Nucleus accumbens (tissue), 56 donors: ENCODE measurements around the gene PTPN2.
A peak's percentile ranks its signal among the peaks of the same experiment; 100 is the strongest.

Source experiments
- DNase-seq, 56 donors: peaks; one replicate each; lab custom pipeline; 2025; lab: John Stamatoyannopoulos, UW

PTPN2 gene

DNA sequence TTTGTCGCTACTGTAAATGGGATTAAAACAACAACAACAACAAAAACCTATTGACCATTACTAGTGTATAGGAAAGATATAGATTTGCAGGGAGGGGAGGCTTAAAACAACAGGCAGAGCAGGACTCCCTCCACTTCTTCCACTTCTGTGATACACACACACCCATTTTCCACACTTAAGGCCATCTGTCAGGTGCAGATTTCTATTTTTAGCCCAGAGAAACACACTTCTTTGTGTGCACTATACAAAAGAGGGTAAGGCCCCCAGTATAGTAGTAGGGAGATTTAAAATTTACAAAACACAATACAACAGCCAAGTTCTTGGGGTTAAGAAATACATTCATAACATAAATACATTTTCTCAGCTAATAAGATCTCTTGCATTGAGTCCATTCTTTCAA is 22.4 kb downstream of the PTPN2 start:
- no peak for DNase-seq

DNA sequence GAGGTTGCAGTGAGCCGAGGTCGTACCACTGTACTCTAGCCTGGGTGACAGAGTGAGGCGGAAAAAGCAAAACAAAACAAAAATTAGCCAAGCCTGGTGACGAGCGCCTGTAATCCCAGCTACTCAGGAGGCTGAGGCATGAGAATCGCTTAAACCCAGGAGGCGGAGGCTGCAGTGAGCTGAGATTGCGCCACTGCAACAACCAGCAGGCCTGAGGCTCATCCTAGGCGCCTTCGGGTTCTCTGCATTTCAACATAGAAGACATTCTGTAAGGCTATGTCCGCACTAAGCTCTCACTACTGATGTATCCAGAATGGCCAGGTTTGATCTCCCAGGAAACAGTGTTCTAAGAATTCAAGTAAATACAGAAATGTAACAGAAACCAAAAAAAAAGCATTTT is 23.5 kb downstream of the PTPN2 start:
- no peak for DNase-seq

DNA sequence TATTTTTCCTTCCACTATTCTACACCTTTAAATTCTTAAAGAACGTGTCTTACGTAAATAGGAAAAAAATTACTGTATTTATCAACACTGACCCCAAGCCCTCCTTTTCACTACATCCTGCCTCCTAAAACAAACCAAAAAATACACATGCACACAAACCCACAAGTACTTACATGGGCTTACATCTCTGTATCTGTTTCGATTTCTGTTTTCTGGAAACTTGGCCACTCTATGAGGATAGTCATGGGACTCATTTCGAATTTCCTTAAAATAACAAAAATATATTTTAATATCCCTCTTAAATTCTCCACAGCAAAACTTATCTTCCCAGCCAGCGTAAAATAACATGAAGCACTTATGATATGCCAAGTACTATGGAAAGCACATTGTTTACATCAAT is 25.0 kb downstream of the PTPN2 start:
- no peak for DNase-seq

DNA sequence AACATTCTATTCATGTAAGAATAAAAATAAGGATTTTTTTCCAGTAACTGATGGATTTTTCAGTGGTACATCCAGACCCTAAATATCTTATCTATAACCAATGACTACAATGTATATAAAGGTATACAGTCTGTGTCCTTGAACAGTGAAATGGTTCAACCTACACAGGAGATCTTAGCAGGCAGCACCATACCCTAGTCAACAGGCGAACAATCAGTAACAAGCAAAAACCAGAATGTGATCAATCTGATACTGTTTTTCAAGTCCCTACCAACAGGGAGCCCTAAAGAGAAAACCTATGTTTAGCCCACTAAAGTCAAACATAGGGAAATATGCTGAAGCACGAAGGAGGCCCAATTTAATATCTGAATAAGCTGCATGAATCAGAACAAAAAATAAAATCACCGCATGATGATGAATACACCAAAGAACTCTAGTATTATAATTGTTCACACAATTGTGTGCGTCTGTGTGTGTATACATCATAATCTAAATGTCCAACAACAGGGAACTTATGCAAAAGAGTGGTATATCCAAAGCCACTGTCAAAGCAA is 26.0 kb downstream of the PTPN2 start:
- DNase-seq = no peak

DNA sequence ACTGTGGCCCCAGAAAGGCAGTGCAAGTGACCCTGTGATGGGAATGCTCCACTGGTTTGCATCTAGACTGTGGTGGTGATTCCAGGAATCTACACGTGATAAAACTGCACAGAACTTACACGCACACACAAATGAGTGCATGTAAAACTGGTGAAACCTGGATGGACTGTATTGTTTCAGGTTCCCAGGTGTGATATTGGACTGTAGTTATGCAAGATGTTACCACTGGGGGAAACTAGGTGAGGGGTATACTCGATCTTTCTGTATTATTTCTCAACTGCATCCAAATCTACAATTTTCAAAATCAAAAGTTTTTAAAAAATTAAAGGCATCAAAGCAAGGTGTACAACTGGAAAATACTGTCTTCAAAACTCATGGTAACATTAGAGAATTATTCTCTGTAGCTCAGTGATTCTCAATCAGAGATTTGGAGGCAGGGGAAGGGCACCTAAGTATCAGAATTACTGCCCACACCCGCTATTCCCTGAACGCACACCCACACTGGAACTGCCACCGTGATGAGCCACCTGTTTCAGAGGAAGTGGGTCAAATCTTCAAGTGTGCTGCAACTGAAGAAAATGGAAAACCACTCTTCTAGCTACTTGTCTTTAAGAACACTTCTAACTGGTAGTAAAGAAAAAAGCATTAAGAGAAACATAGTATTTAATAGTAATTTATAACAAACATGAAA is 26.7 kb downstream of the PTPN2 start:
- peak in 30 of 56 donors; percentile 3 to 70 (median 26) for DNase-seq

DNA sequence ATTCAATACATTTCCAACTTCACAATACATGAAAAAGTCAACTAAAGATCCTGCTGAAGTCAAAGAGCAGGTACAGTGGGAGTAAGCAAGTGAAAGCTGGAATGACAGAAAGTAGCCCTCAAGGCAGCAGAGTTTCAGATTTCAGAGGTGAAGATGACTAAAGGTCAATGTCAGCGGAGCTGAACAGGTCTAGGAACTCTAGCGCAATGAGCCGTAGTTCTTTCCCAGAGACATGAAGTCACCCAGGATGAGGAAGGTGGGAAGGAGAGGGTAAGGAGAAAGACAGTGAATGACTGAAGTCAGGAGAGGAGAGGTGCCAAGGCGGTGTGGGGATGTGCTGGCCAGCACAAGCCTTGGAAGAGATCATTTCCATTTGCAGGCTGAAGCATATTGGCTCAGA is 28.1 kb downstream of the PTPN2 start:
- no peak for DNase-seq

DNA sequence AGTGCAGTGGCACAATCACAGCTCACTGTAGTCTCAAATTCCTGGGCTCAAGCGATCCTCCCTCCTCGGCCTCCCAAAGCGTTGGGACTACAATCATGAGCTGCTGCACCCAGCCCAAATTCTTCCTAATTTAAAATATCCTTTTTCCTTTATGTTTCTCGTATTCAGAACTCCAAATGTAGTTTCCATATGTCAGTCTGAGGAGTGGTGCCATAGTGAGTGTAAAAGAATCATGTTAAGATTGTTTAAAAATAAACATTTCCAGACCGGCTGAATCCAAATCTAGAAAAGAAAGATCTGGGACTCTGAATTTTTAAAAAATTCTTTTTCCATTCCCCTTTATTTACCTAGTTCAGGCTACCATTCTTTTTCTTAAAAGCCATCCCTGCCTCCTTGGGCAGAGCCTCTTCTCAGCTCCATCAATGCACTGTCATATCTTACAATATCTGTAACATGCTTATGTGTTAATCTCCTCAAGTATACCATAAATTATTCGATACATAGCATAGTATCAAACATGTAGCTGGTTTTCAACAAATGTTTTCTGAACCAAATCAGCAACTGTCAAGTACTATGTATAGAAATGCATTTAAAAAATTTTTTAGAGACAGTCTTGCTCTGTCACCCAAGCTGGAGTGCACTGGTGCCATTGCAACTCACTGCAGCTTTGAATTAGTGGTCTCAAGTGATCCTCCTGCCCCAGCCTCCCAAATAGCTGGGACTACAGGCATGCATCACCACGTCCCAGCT is 31.3 kb downstream of the PTPN2 start:
- DNase-seq = no peak

DNA sequence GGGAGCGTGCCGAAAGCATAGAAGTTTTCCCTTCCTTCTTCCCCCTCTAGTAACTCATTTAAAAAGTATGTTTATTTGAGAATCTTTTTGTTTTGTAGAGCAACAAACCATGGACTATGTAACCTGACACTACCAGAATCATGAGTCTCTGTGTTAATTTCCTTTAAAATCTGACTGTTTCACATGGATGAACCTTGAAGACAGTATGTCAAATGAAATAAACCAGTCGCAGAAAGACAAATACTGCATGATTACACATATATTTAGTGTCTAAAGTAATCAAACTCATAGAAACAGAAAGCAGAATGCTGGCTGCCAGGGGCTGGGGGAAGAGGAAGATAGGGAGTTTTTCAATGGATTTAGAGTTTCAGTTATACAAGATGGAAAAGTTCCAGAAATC is 32.3 kb downstream of the PTPN2 start:
- DNase-seq = no peak

DNA sequence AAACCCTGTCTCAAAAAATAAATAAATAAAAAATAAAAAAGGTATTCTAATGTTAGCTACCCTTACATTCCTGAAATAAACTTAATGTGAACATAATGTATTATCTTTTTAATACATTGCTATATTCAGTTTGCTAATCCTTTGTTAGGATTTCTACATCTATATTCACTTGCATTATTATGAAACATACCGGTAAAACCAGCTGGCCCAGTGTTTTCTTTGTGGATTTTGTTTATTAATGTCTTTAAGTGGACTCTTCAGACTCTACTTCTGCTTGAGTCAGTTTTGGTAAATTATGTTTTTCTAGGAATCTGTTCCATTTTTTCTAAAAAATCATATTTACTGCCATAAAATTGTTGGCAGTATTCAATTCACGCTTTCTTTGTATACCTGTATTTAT is 34.5 kb downstream of the PTPN2 start:
- no peak for DNase-seq

DNA sequence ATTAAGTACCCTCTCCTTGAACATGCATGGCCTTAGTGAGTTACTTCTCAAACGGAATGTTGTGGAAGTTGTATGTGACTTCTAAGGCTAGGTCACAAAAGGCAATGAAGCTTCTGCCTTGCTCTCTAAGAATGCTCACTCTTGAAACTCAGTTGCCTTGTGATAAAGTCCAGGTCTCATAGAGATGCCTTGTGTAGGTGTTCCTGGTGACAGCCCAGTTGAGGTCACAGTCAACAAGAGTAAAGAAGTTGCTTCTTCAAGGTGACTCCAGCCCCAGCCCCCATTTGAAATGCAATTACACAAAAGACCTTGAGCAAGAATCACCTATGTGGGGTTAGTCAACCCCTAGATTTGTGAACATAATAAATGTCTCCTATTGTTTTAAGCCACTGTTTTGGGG is 35.6 kb downstream of the PTPN2 start:
- no peak for DNase-seq

DNA sequence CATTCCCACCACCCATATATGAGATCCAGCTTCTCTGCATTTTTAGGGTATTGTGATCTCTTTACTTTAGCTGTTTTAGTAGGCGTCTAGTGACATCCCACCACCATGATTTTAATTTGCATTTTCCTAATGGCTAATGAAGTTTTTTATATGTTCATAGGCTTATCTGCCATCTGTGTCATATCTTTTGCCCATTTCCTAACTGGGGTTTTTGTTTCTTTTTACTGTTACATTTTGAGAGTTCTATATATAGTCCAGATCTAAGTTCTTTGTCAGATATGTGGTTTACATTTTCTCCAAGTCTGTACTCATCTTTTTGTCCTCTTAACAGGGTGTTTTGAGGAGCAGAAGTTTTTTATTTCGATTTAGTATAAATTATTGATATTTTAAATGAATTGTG is 39.6 kb downstream of the PTPN2 start:
- DNase-seq = no peak

DNA sequence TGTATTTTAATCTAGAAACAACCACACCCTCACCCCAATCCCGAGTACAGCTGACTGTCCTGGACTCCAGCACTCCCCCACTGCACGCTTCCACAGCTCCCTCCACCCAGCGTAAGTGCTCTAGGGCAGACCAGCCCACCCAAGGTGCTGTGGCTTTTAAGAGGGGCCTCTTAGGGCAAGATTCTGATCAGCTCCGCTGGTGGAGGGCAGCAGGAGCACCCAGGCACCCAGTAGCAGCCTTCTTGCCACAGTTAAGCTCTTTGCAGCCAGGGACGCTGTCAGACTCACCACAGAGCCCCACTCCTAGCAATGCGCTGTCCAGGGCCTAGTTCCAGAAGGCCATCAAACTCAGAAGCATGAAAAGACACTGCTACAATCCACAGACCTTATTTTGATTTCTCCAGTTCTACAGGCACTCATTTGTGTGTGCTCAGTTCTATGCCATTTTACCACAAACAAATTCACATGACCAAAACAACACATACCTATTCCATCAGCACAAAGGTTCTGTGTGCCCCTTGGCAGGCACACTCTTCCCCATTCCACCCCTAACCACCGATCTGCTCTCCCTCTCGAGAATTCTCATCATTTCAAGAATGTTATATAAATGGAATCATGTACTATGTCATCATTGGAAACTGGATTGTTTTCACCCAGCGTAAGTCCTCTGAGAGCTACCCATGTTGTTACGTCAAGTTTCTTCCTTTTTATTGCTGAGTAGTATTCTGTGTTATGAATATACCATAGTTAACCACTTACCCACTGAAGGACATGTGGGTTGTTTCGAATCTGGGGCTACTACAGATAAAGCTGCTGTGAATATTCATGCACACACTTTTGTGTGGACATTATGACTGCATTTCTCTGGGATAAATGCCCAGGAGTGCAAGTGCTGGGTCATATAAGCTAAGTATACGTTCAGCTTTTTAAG is 40.4 kb downstream of the PTPN2 start:
- no peak for DNase-seq

DNA sequence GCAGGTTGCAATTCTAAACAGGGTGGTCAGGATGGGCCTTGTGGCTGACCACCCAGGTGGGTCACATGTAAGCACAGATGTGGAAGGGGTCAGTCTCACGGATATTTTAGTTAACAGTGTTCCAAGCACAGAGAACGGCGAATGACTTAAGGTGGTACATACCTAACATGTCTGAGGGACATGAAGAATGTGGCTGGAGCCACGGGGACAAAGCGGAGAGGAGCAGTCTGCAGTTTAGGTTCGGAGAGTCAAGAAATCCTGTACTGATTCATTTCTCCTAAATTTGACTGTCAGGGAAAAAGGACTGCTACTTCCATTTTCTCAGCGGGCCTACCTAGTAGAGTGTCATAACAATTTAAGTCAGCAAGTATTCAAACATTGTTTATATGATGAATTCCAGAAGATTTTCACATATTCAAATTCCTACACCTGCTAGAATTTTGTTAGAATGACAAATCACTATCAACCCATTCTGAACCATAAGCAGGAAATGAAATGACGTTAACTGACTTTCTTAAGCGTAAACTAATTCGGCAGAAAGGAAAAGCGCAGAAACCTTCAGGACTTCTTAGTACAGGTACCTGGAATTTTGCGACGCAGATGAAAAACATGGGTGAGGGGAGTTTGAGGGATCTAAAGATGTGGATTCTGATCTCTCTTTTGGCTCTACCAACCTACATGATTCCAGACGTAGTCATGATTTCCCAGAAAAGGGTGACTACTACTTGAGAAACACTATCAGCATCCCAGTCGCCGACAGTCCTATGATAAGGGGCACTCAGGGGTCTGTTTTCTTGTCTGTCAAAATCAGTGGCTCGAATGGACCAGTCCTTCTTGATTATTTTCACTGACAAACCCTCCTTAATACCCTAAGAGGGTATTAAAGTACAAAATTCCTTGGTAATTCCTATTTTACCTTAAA is 41.3 kb downstream of the PTPN2 start:
- no peak for DNase-seq

DNA sequence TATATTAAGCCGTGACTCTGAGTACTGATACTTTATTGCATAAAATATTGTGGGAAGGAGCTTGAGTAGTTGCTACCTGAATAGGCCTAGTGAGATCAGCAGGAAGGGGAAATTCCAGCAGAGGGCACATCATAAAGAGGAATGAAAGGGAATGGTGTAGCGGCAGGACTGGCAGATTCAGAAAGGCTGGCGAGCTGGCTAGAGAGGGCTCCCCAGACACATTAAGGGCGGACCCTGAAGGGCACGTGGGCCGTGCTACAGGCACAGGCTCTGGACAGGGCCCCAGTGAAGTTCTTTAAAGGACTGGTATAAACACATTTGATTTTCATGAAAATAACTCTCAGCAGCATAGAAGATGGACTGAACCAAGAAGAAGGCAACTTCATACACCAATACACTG is 43.0 kb downstream of the PTPN2 start:
- DNase-seq = no peak

DNA sequence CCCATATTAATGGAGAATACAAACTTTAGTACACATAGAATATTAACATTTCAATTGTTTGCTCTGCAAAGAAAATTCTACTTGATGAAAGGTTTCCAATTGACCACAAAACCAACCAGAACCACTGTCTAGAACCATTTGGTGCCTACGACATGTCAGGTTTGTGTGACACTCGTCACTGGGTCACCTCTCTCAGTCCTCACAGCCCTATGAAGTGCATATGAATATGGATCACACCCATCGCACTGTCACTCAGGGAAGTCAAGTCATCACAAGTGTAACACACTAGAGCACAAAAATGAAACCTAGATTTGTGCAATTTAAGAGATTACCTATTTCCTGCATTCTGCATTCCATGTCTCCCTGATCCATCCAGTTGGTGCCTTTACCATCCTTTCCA is 43.7 kb downstream of the PTPN2 start:
- DNase-seq = no peak

DNA sequence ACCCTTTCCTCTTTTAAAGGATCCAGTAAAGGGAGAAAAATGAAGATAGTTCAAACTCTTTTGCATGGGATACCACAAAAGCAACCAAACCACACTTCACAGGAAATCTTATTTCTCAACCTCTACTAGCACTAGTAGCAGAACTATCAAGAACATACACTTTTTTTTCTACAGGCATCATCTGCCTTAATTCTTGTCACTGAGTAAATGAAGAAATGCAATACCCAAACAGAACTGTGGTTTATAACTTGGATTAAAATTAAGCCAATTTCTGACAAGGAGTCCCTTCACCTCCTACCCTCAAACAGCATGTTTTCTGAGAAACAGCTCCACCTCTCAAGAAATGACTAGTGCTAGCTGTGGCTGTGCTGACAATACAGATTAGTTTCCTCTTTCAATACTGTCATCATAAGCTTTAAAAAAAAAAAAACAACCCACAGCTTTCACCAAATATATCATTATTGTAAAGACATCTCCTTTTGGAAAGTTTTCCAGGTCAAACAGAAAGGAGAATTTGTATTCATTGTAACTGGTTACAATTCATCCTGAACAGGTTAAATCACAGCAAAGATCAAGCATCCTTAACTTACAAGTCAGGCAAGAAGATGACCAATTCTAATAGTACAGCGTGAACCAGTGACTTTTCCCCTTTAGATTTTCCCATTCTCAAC is 44.4 kb downstream of the PTPN2 start:
- no peak for DNase-seq

DNA sequence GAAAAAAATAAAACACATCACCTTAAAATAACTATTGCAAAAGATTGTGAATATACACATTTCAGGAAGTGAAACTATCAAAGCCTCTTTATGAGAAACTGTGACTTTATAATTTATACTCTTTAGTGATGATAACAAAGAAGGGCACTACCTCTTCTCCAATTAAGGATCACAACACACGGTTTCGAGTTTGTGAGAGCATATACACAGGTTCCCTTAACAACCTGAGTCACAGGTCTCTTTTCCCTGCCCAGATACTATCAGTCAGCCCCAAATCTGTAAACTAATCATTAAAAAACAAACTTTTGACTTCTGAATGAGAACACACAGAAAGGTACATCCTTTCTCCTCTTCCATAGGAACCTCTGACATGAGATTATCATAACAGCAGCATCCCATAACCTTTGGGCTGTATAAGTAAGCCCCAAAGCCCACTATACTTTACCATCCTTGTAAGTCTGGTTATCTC is 44.9 kb downstream of the PTPN2 start:
- DNase-seq = no peak

DNA sequence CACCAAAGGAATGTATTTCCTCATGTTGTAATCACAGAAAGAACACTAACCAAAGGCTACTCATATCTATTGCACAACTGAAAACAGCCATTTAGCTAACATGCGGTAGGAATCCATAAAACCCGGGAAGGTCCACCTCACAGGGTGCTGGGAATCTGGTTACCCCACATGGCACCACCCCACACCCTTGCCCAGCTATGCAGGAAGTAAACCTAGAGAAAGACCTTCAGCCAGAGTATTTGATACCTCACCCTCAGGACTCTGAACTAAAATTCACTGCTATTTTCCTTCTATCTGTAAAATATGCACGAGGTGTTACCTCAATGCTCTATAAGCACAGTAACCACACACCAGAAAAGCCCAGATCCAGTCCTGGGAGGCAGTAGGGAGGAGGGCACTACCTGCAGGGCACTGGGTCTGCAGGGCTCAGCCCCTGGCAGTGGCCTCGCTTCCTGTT is 45.8 kb downstream of the PTPN2 start:
- no peak for DNase-seq

DNA sequence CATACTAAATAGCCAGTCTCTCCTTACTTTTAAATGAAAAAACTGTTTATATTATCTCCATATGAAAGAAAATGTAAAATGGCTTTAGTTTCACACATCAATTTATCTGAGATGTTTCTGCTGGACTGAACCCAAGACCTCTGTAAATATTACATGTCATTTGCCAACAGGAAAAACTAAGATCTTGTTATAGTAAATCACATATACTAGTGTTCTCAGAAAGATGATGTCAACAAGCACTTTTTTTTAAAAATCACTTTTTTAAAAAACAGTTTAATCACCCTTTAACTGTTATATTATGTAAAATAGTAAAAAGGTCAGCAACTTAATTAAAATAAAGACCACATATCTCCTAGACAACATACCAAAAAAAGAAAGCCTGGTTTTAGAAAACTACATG is 46.3 kb downstream of the PTPN2 start:
- DNase-seq = no peak
